Neural progenitor cell (in vitro differentiated cells): ENCODE measurements around the gene CDH13. TPM values are rescaled to one million over a fixed set of nuclear protein-coding genes. Genes with fewer than 3 reads are reported as not detected.

Experiments
- DNase-seq: peaks from one replicate; pipeline ENCODE4 v3.0.0-alpha.2; 2016; ENCODE audit warnings: low spot score
- H2AFZ ChIP-seq: fragments of 200-600 bp; sonication (generic); replicated peaks from 2 replicates; pipeline ENCODE4 v1.6.1; 2016; ENCODE audit warnings: antibody characterized with exemption
- H3F3A ChIP-seq: fragments of 200-600 bp; sonication (generic); 2 replicates; pipeline ENCODE4 v1.6.1; 2016; ENCODE audit warnings: antibody characterized with exemption, low read depth
- H3K27ac ChIP-seq: fragments of 200-600 bp; sonication (generic); 2 replicates; pipeline ENCODE4 v1.5.1; 2016; ENCODE audit warnings: mild to moderate bottlenecking
- H3K27me3 ChIP-seq: fragments of 200-600 bp; sonication (generic); 2 replicates; pipeline ENCODE4 v1.6.1; 2016; ENCODE audit warnings: mild to moderate bottlenecking, moderate library complexity
- H3K36me3 ChIP-seq: fragments of 200-600 bp; sonication (generic); 2 replicates; pipeline ENCODE4 v1.5.1; 2016
- H3K4me1 ChIP-seq: fragments of 200-600 bp; sonication (generic); 2 replicates; pipeline ENCODE4 v1.6.1; 2016; ENCODE audit warnings: mixed run types
- H3K4me2 ChIP-seq: fragments of 200-600 bp; sonication (generic); 2 replicates; pipeline ENCODE4 v1.6.1; 2016
- H3K4me3 ChIP-seq: fragments of 200-600 bp; sonication (generic); 2 replicates; pipeline ENCODE4 v1.5.1; 2016
- H3K79me2 ChIP-seq: fragments of 200-600 bp; sonication (generic); 2 replicates; pipeline ENCODE4 v1.6.1; 2016; ENCODE audit warnings: low read depth
- H3K9ac ChIP-seq: fragments of 200-600 bp; sonication (generic); 2 replicates; pipeline ENCODE4 v1.6.1; 2016
- H3K9me3 ChIP-seq: fragments of 200-600 bp; sonication (generic); 2 replicates; pipeline ENCODE4 v1.5.1; 2016; ENCODE audit warnings: low read depth
- H4K20me1 ChIP-seq: fragments of 200-600 bp; sonication (generic); 2 replicates; pipeline ENCODE4 v1.6.1; 2016; ENCODE audit warnings: low read depth
- H3K27ac Mint-ChIP-seq: 3 replicates; pipeline ENCODE4 v1.8.0; 2021; ENCODE audit warnings: mixed read lengths
- H3K27me3 Mint-ChIP-seq: 2 replicates; pipeline ENCODE4 v1.8.0; 2022; ENCODE audit warnings: low read depth, mild to moderate bottlenecking, inconsistent platforms, moderate library complexity, mixed read lengths; ENCODE audit not compliant: insufficient read depth
- H3K36me3 Mint-ChIP-seq: 3 replicates; pipeline ENCODE4 v1.8.0; 2021; ENCODE audit warnings: mixed read lengths
- H3K4me1 Mint-ChIP-seq: 3 replicates; pipeline ENCODE4 v1.8.0; 2021; ENCODE audit warnings: mixed read lengths
- H3K4me3 Mint-ChIP-seq: 3 replicates; pipeline ENCODE4 v1.8.0; 2021; ENCODE audit warnings: mild to moderate bottlenecking, moderate library complexity, mixed read lengths
- H3K9me3 Mint-ChIP-seq: 3 replicates; pipeline ENCODE4 v1.8.0; 2020; ENCODE audit warnings: mixed read lengths
- CTCF ChIP-seq: fragments of 200-600 bp; sonication (generic); IDR thresholded peaks from 2 replicates; pipeline ENCODE4 v1.5.1; 2017; ENCODE audit warnings: antibody characterized with exemption, mild to moderate bottlenecking
- EZH2 ChIP-seq: fragments of 200-600 bp; sonication (generic); IDR thresholded peaks from 2 replicates; pipeline ENCODE4 v1.6.1; 2017; ENCODE audit warnings: antibody characterized with exemption, mild to moderate bottlenecking, moderate library complexity
- EZH2phosphoT487 ChIP-seq: fragments of 200-600 bp; sonication (generic); IDR thresholded peaks from 2 replicates; pipeline ENCODE4 v1.6.1; 2017; ENCODE audit warnings: antibody characterized with exemption
- total RNA-seq: library from RNA; depleted of rRNA; stranded (reverse); fragments of >200 nt; gene quantifications from 2 replicates; pipeline ENCODE4 v1.2.3, GENCODE V29; 2015; ENCODE audit warnings: low replicate concordance

CDH13 gene
- total RNA-seq, 1 donor from 2014 or later, result 3.0 TPM

- peak overlapping the region; percentile 44 for H3K27ac Mint-ChIP-seq
- no peak overlapping the region for H3K4me3 Mint-ChIP-seq
- peaks cover 22% of the 10 kb centered on the region for H3K4me1 Mint-ChIP-seq
- H3K27me3 Mint-ChIP-seq, result peaks cover 2% of the 10 kb centered on the region
- no peak overlapping the region for H3K4me3 ChIP-seq
- no peaks in the 10 kb centered on the region for H3F3A ChIP-seq
- H3K79me2 ChIP-seq, result no peaks in the 10 kb centered on the region
- no peak overlapping the region for H3K4me2 ChIP-seq
- no peaks in the 10 kb centered on the region for H3K9me3 Mint-ChIP-seq
- no peak overlapping the region for H2AFZ ChIP-seq
- TF ChIP-seq EZH2, result no peak
- TF ChIP-seq CTCF, result no peak
- no peak for TF ChIP-seq EZH2phosphoT487
- no peak overlapping the region for H3K9ac ChIP-seq
- H3K36me3 Mint-ChIP-seq, result no peaks in the 10 kb centered on the region
- H3K4me1 ChIP-seq, result no peaks in the 10 kb centered on the region
- no peaks in the 10 kb centered on the region for H3K27me3 ChIP-seq
- H3K36me3 ChIP-seq, result no peaks in the 10 kb centered on the region
- no peak for DNase-seq
- no peaks in the 10 kb centered on the region for H4K20me1 ChIP-seq
- no peaks in the 10 kb centered on the region for H3K9me3 ChIP-seq
- H3K27ac ChIP-seq, result no peak overlapping the region
Measured at GRCh38 chr16:82835487-82836155, 208.9 kb downstream of the CDH13 start.

- H3K27ac Mint-ChIP-seq, result no peak overlapping the region
- no peak overlapping the region for H3K9ac ChIP-seq
- TF ChIP-seq EZH2 (no peak), EZH2phosphoT487 (no peak), CTCF (no peak)
- H3K9me3 ChIP-seq, result no peaks in the 10 kb centered on the region
- no peak overlapping the region for H2AFZ ChIP-seq
- no peak overlapping the region for H3K4me3 Mint-ChIP-seq
- H3F3A ChIP-seq, result no peaks in the 10 kb centered on the region
- H3K4me2 ChIP-seq, result no peak overlapping the region
- H3K27me3 ChIP-seq, result no peaks in the 10 kb centered on the region
- no peak for DNase-seq
- H3K4me1 ChIP-seq, result no peaks in the 10 kb centered on the region
- no peaks in the 10 kb centered on the region for H4K20me1 ChIP-seq
- no peaks in the 10 kb centered on the region for H3K79me2 ChIP-seq
- no peak overlapping the region for H3K27ac ChIP-seq
- H3K4me1 Mint-ChIP-seq, result peaks cover 3% of the 10 kb centered on the region
- peaks cover 2% of the 10 kb centered on the region for H3K27me3 Mint-ChIP-seq
- no peaks in the 10 kb centered on the region for H3K36me3 Mint-ChIP-seq
- no peaks in the 10 kb centered on the region for H3K36me3 ChIP-seq
- H3K9me3 Mint-ChIP-seq, result peaks cover 12% of the 10 kb centered on the region
- H3K4me3 ChIP-seq, result no peak overlapping the region
Measured at GRCh38 chr16:82841108-82841507, 214.3 kb downstream of the CDH13 start.

- Histone ChIP-seq H3K9me3 (no peaks in the 10 kb centered on the region), H3K27ac (no peak overlapping the region), H2AFZ (no peak overlapping the region), H3K4me2 (no peak overlapping the region), H3K4me1 (no peaks in the 10 kb centered on the region), H3K9ac (no peak overlapping the region), H3F3A (no peaks in the 10 kb centered on the region), H3K27me3 (no peaks in the 10 kb centered on the region), H3K79me2 (no peaks in the 10 kb centered on the region), H3K36me3 (no peaks in the 10 kb centered on the region), H4K20me1 (no peaks in the 10 kb centered on the region), H3K4me3 (no peak overlapping the region)
- H3K27me3 Mint-ChIP-seq, result peaks cover 2% of the 10 kb centered on the region
- H3K4me1 Mint-ChIP-seq, result peaks cover 3% of the 10 kb centered on the region
- H3K4me3 Mint-ChIP-seq, result no peak overlapping the region
- no peak overlapping the region for H3K27ac Mint-ChIP-seq
- H3K9me3 Mint-ChIP-seq, result peaks cover 12% of the 10 kb centered on the region
- no peak for DNase-seq
- no peaks in the 10 kb centered on the region for H3K36me3 Mint-ChIP-seq
- no peak for TF ChIP-seq CTCF
Measured at GRCh38 chr16:82843606-82844271, 217.0 kb downstream of the CDH13 start.
